LHCN-M2 (cell line): Measurements from ENCODE around the gene PRRT1B. TPM values are rescaled to one million over a fixed set of nuclear protein-coding genes. Genes with fewer than 3 reads are reported as not detected.
"Not testable (repeated sequence)": the region's sequence is repeated elsewhere in the genome, so short reads cannot be mapped to it uniquely, and the experiment has no call there.

ENCODE experiments used
- DNase-seq: peaks from one replicate; pipeline ENCODE4 v3.0.0-alpha.2; 2012; ENCODE audit warnings: low read depth
- polyA plus RNA-seq: library from polyadenylated mRNA; unstranded; fragments of >200 nt; gene quantifications from one replicate; pipeline ENCODE4 v1.2.1, GENCODE V29; 2012; ENCODE audit warnings: missing spikeins
- total RNA-seq: library from RNA; depleted of rRNA; stranded (reverse); fragments of >200 nt; gene quantifications from 2 replicates; pipeline ENCODE4 v1.2.3, GENCODE V29; 2014; rRNA removed

The PRRT1B gene
- not detected in 2 replicates for total RNA-seq
- polyA plus RNA-seq, result 0.04 TPM

GRCh38 chr9:131545003-131545785 lies at the start of gene PRRT1B:
PRRT1B (plus strand) TSS chr9:131545523; CDS start chr9:131545616, 93 bp downstream.
- DNase-seq, result no peak

- DNase-seq, result no peak
Measured at GRCh38 chr9:131495785-131496184, 49.5 kb upstream of the PRRT1B start.

GRCh38 chr9:131496844-131497405 lies 48.4 kb upstream of the PRRT1B start:
- no peak for DNase-seq

GRCh38 chr9:131499254-131499767 lies 46.0 kb upstream of the PRRT1B start:
- DNase-seq, result no peak

- no peak for DNase-seq
Measured at GRCh38 chr9:131500377-131500776, 44.9 kb upstream of the PRRT1B start.

- DNase-seq, result peak; percentile 73
Measured at GRCh38 chr9:131500939-131501541, 44.3 kb upstream of the PRRT1B start.

GRCh38 chr9:131502781-131503625 lies 42.3 kb upstream of the PRRT1B start, which contains the start of gene POMT1:
POMT1 (plus strand) TSS chr9:131502918; CDS start chr9:131504219, 1,301 bp downstream.
- peak; percentile 78 for DNase-seq

- DNase-seq, result peak; percentile 60
Measured at GRCh38 chr9:131503626-131504465, 41.5 kb upstream of the PRRT1B start.

GRCh38 chr9:131505012-131505411 lies 40.3 kb upstream of the PRRT1B start:
- no peak for DNase-seq

- no peak for DNase-seq
Measured at GRCh38 chr9:131511416-131511815, 33.9 kb upstream of the PRRT1B start.

GRCh38 chr9:131511880-131512279 lies 33.4 kb upstream of the PRRT1B start:
- no peak for DNase-seq

GRCh38 chr9:131513177-131513576 lies 32.1 kb upstream of the PRRT1B start:
- DNase-seq, result no peak

GRCh38 chr9:131515559-131516031 lies 29.7 kb upstream of the PRRT1B start:
- not testable (repeated sequence) for DNase-seq

GRCh38 chr9:131516100-131516499 lies 29.2 kb upstream of the PRRT1B start:
- DNase-seq, result no peak

GRCh38 chr9:131516930-131517329 lies 28.4 kb upstream of the PRRT1B start:
- DNase-seq, result no peak

- no peak for DNase-seq
Measured at GRCh38 chr9:131517761-131518190, 27.5 kb upstream of the PRRT1B start.

- DNase-seq, result no peak
Measured at GRCh38 chr9:131518553-131518952, 26.8 kb upstream of the PRRT1B start.

- DNase-seq, result no peak
Measured at GRCh38 chr9:131520503-131520902, 24.8 kb upstream of the PRRT1B start.

GRCh38 chr9:131521203-131521602 lies 24.1 kb upstream of the PRRT1B start:
- no peak for DNase-seq

GRCh38 chr9:131521822-131522221 lies 23.5 kb upstream of the PRRT1B start:
- no peak for DNase-seq
